MM.1S (cell line): Measurements from ENCODE around the gene PSAT1.

Experiments used
- DNase-seq: peaks from one replicate; pipeline ENCODE4 v3.0.0-alpha.2; 2015
- H2AFZ ChIP-seq: fragments of 300-600 bp; sonication (generic); 2 replicates; pipeline ENCODE4 v1.6.0; 2016; ENCODE audit warnings: antibody characterized with exemption, low read length
- H3F3A ChIP-seq: fragments of 300-600 bp; sonication (generic); 2 replicates; pipeline ENCODE4 v1.6.1; 2016; ENCODE audit warnings: mild to moderate bottlenecking, antibody characterized with exemption, low read length, moderate library complexity, mixed read lengths; ENCODE audit not compliant: insufficient read depth
- H3K27ac ChIP-seq: fragments of 300-600 bp; sonication (generic); 2 replicates; pipeline ENCODE4 v1.5.1; 2016; ENCODE audit warnings: mild to moderate bottlenecking, low read length
- H3K27me3 ChIP-seq: fragments of 300-600 bp; sonication (generic); replicated peaks from 2 replicates; pipeline ENCODE4 v1.6.0; 2016; ENCODE audit warnings: low read length; ENCODE audit not compliant: insufficient read depth
- H3K36me3 ChIP-seq: fragments of 300-600 bp; sonication (generic); replicated peaks from 2 replicates; pipeline ENCODE4 v1.6.1; 2016; ENCODE audit warnings: mild to moderate bottlenecking, low read length, mixed read lengths; ENCODE audit not compliant: insufficient read depth
- H3K4me1 ChIP-seq: fragments of 300-600 bp; sonication (generic); 2 replicates; pipeline ENCODE4 v1.6.1; 2016; ENCODE audit warnings: low read length, mixed read lengths
- H3K4me2 ChIP-seq: fragments of 300-600 bp; sonication (generic); 2 replicates; pipeline ENCODE4 v1.6.0; 2016; ENCODE audit warnings: low read depth, low read length
- H3K4me3 ChIP-seq: fragments of 300-600 bp; sonication (generic); 2 replicates; pipeline ENCODE4 v1.5.1; 2016; ENCODE audit warnings: low read length, mixed read lengths
- H3K79me2 ChIP-seq: fragments of 300-600 bp; sonication (generic); 2 replicates; pipeline ENCODE4 v1.6.1; 2016; ENCODE audit warnings: mixed run types, low read length, mixed read lengths
- H3K9ac ChIP-seq: fragments of 300-600 bp; sonication (generic); 2 replicates; pipeline ENCODE4 v1.6.1; 2016; ENCODE audit warnings: low read length, mixed read lengths
- H3K9me2 ChIP-seq: fragments of 300-600 bp; sonication (generic); replicated peaks from 2 replicates; pipeline ENCODE4 v1.6.1; 2016; ENCODE audit warnings: mild to moderate bottlenecking, low read length, mixed read lengths; ENCODE audit not compliant: insufficient read depth
- H3K9me3 ChIP-seq: fragments of 300-600 bp; sonication (generic); replicated peaks from 2 replicates; pipeline ENCODE4 v1.6.1; 2016; ENCODE audit warnings: mild to moderate bottlenecking, low read length, mixed read lengths; ENCODE audit not compliant: insufficient read depth
- H4K20me1 ChIP-seq: fragments of 300-600 bp; sonication (generic); 2 replicates; pipeline ENCODE4 v1.6.1; 2016; ENCODE audit warnings: mild to moderate bottlenecking, low read length, moderate library complexity, mixed read lengths; ENCODE audit not compliant: insufficient read depth
- EZH2 ChIP-seq: fragments of 300-600 bp; sonication (generic); optimal IDR thresholded peaks from 2 replicates; pipeline ENCODE3; 2017; ENCODE audit warnings: low read depth, mild to moderate bottlenecking, antibody characterized with exemption, low read length, mixed read lengths
- EZH2phosphoT487 ChIP-seq: fragments of 300-600 bp; sonication (generic); IDR thresholded peaks from 2 replicates; pipeline ENCODE4 v1.6.1; 2018; ENCODE audit warnings: antibody characterized with exemption, low read length
- TF ChIP-seq, protein P1 (sequence below): fragments of 300-600 bp; sonication (generic); IDR thresholded peaks from 2 replicates; pipeline ENCODE4 v1.5.1; 2016; ENCODE audit warnings: antibody characterized with exemption, low read length, mixed read lengths

PSAT1 gene

DNA sequence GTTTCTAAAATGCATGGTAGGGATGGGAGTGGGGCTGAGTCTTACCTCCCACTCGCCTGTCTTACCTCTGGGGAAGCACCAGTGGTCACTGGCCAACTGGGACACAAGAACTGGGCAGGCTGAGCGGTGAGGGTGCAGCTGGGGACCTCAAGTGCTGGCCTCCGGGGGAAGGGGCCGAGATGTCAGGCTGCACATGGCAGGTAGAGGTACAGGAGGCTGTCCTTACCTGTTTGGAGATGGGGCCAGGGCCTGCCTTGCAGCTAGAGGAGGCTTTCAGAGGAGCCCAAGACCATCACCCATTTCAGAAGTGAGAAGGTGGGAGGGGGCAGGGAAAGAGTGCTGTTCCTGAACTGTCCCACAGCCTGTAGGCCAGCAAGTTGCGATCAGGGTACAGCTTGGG lies 14.2 kb downstream of the PSAT1 start:
- Histone ChIP-seq H3F3A (no peaks in the 10 kb centered on the region), H4K20me1 (no peaks in the 10 kb centered on the region), H3K9me2 (no peaks in the 10 kb centered on the region), H3K9ac (no peak overlapping the region), H3K27me3 (no peaks in the 10 kb centered on the region), H3K79me2 (no peaks in the 10 kb centered on the region), H2AFZ (no peak overlapping the region), H3K4me1 (no peaks in the 10 kb centered on the region), H3K4me3 (no peak overlapping the region), H3K27ac (no peak overlapping the region), H3K36me3 (no peaks in the 10 kb centered on the region; the same call in 1 of the 2 replicates), H3K4me2 (no peak overlapping the region), H3K9me3 (no peaks in the 10 kb centered on the region)
- no peak for DNase-seq
- TF ChIP-seq, protein P1, sequence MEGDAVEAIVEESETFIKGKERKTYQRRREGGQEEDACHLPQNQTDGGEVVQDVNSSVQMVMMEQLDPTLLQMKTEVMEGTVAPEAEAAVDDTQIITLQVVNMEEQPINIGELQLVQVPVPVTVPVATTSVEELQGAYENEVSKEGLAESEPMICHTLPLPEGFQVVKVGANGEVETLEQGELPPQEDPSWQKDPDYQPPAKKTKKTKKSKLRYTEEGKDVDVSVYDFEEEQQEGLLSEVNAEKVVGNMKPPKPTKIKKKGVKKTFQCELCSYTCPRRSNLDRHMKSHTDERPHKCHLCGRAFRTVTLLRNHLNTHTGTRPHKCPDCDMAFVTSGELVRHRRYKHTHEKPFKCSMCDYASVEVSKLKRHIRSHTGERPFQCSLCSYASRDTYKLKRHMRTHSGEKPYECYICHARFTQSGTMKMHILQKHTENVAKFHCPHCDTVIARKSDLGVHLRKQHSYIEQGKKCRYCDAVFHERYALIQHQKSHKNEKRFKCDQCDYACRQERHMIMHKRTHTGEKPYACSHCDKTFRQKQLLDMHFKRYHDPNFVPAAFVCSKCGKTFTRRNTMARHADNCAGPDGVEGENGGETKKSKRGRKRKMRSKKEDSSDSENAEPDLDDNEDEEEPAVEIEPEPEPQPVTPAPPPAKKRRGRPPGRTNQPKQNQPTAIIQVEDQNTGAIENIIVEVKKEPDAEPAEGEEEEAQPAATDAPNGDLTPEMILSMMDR, result no peak
- TF ChIP-seq EZH2 (no peak), EZH2phosphoT487 (no peak)

DNA sequence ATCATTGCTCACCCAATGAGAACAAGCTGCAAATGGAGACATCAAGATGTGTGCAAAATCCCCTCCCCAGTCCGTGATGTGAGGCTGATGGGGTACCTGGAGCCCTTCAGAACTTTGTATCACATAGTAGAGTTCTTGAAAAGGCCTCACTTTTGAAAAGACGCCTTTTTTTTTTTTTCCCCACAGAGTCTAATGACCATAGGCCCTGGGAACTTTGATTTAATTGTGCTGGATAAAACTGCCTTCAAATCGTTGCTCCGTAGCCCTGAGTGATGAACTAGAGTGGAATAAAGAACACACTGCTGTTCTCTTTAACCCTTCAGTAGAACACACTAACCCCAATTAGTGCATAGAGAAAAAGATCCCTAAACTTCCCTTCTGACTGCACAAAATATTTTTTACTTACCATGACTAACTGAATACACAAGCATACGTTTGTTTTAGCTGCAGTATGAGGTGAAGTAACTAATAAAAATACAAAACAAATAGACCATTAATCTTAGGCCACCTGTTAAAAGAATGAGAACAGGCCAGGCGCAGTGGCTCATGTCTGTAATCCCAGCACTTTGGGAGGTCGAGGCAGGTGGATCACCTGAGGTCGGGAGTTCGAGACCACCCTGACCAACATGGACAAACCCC lies 15.1 kb downstream of the PSAT1 start:
- H3F3A ChIP-seq, result no peaks in the 10 kb centered on the region
- H3K4me3 ChIP-seq, result no peak overlapping the region

DNA sequence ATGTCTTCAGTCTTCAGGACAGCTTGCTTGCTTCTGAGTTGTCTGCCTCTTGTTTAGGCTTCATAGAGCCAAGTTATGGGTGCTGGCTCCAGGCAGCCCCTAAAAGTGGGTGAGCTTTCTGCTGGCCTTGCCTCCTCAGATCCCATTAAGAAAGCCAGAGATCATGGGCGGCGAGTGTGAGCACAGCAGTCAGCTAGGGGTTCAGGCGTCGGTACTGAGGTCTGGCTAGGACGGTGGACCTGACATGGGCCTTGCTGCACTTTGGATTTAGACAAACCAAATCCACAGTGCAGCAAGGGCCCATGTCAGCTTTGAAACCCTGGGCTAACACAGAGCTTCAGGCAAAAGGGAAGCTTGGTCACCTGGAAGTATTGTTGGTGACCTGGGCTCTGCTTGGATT lies 17.6 kb downstream of the PSAT1 start:
- Histone ChIP-seq H3F3A (no peaks in the 10 kb centered on the region), H3K79me2 (no peaks in the 10 kb centered on the region), H3K27me3 (no peaks in the 10 kb centered on the region), H3K9me2 (no peaks in the 10 kb centered on the region), H3K4me1 (no peaks in the 10 kb centered on the region), H3K36me3 (no peaks in the 10 kb centered on the region; the same call in none of the 2 replicates), H3K27ac (no peak overlapping the region), H3K9ac (no peak overlapping the region), H3K4me2 (no peak overlapping the region), H2AFZ (no peak overlapping the region), H3K9me3 (no peaks in the 10 kb centered on the region), H3K4me3 (no peak overlapping the region), H4K20me1 (no peaks in the 10 kb centered on the region)
- no peak for TF ChIP-seq EZH2phosphoT487
- no peak for TF ChIP-seq EZH2
- no peak for DNase-seq

More for the DNA sequence above, 15.1 kb downstream of the PSAT1 start:
- H3K27me3 ChIP-seq, result no peaks in the 10 kb centered on the region
- H4K20me1 ChIP-seq, result no peaks in the 10 kb centered on the region
- no peaks in the 10 kb centered on the region for H3K9me3 ChIP-seq
- no peak overlapping the region for H2AFZ ChIP-seq
- DNase-seq, result no peak
- no peak overlapping the region for H3K4me2 ChIP-seq
- H3K4me1 ChIP-seq, result no peaks in the 10 kb centered on the region
- no peak overlapping the region for H3K9ac ChIP-seq
- no peak overlapping the region for H3K27ac ChIP-seq
- H3K36me3 ChIP-seq, result no peaks in the 10 kb centered on the region; the same call in 1 of the 2 replicates
- no peaks in the 10 kb centered on the region for H3K79me2 ChIP-seq
- TF ChIP-seq, protein P1, result no peak
- TF ChIP-seq EZH2, result no peak
- no peak for TF ChIP-seq EZH2phosphoT487
- no peaks in the 10 kb centered on the region for H3K9me2 ChIP-seq
